Esophagus squamous epithelium (tissue), 5 donors: ENCODE measurements around the gene PRR5L. TPM values are rescaled to one million over a fixed set of nuclear protein-coding genes. Genes with fewer than 3 reads are reported as not detected.

Source experiments
- DNase-seq: peaks from one replicate; lab custom pipeline; 2025; lab: John Stamatoyannopoulos, UW
- H3K27ac ChIP-seq, 4 donors: fragments of 200-600 bp; sonication (generic); one replicate each; pipeline ENCODE4 v1.5.1; 2016 to 2019; ENCODE audit warnings: mild to moderate bottlenecking in 1 of 4
- H3K27me3 ChIP-seq, 4 donors: fragments of 200-600 bp; sonication (generic); 1 replicate in 3 of 4; 2 replicates in 1 of 4; pipeline versions ENCODE4 v1.5.1 to v1.6.0; 2017 to 2021; ENCODE audit warnings: antibody characterized with exemption in 1 of 4
- H3K36me3 ChIP-seq, 3 donors: fragments of 200-600 bp; sonication (generic); one replicate each; pipeline ENCODE4 v1.5.1; 2016 to 2019
- H3K4me1 ChIP-seq, 3 donors: fragments of 200-600 bp; sonication (generic); one replicate each; pipeline ENCODE4 v1.5.1; 2017 to 2019
- H3K4me3 ChIP-seq, 4 donors: fragments of 200-600 bp; sonication (generic); 1 replicate in 3 of 4; 2 replicates in 1 of 4; pipeline ENCODE4 v1.5.1; 2016 to 2019; ENCODE audit warnings: mild to moderate bottlenecking in 2 of 4, moderate library complexity in 1 of 4
- H3K9me3 ChIP-seq, 3 donors: fragments of 200-600 bp; sonication (generic); one replicate each; pipeline ENCODE4 v1.5.1; 2016 to 2019
- POLR2A ChIP-seq, 4 donors: fragments of 450-650 bp; IDR thresholded peaks; one replicate each; pipeline ENCODE4 v1.6.1; 2017; ENCODE audit warnings: antibody characterized with exemption in 4 of 4, mild to moderate bottlenecking in 4 of 4, moderate library complexity in 3 of 4
- WGBS, 2 donors: methylation state at CpG; one replicate each; pipeline ENCODE4 v1.1.5; 2018; 5-methylcytosine and 5-hydroxymethylcytosine counted together
- intact Hi-C: fragments of 100-400 bp; cut with DNase I; formaldehyde crosslinking; loops from one replicate; pipeline ENCODE4 v1.15.0; 2022
- total RNA-seq, 4 donors: library from RNA; depleted of rRNA; stranded (reverse); fragments of >200 nt; gene quantifications; one replicate each; pipeline ENCODE4 v1.1.0, GENCODE V29; 2016
- TF ChIP-seq, protein P1 (sequence below), 6 experiments: fragments of 450-650 bp in 4 of 6; fragments of 200-600 bp in 2 of 6; sonication (generic) in 2 of 6; IDR thresholded peaks; one replicate each; pipeline ENCODE4 v1.5.1; 2016 to 2019; ENCODE audit warnings: antibody characterized with exemption in 6 of 6, mild to moderate bottlenecking in 4 of 6, moderate library complexity in 4 of 6
- donor health status: DM: yes; HTN: yes; CAD: no.

The PRR5L gene
- total RNA-seq, 4 donors from 2014 or later: 1.4 to 5.7 (median 1.8) TPM

DNA sequence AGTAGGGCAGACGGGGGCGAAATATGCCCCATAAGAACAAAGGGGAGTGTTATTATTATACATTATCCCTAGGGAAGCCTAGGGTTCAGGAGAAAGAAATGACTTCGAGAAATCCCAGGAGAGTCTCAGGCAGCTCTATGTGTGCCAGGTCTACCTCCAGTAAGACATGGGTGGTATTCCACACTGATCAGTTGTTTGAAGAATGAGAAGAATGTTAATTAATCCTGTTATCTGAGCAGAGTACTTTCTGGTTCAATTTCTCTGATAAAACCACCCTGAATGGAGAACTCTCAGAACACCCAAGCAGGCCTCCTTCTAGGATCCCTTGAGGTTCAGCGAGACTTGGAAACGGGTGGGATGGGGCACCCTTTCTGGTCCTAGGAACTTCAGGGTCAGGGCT, 46.2 kb downstream of the PRR5L start:
- WGBS, 2 donors: 82 to 84% methylated on average over 4 to 5 of the region's 5 CpGs
- H3K36me3 ChIP-seq: no peaks in the 10 kb centered on the region
- no peaks in the 10 kb centered on the region for H3K9me3 ChIP-seq
- no peak overlapping the region for H3K4me3 ChIP-seq
- TF ChIP-seq, protein P1, sequence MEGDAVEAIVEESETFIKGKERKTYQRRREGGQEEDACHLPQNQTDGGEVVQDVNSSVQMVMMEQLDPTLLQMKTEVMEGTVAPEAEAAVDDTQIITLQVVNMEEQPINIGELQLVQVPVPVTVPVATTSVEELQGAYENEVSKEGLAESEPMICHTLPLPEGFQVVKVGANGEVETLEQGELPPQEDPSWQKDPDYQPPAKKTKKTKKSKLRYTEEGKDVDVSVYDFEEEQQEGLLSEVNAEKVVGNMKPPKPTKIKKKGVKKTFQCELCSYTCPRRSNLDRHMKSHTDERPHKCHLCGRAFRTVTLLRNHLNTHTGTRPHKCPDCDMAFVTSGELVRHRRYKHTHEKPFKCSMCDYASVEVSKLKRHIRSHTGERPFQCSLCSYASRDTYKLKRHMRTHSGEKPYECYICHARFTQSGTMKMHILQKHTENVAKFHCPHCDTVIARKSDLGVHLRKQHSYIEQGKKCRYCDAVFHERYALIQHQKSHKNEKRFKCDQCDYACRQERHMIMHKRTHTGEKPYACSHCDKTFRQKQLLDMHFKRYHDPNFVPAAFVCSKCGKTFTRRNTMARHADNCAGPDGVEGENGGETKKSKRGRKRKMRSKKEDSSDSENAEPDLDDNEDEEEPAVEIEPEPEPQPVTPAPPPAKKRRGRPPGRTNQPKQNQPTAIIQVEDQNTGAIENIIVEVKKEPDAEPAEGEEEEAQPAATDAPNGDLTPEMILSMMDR (IDR thresholded peaks at IDR 0.05): no peak
- TF ChIP-seq POLR2A (IDR thresholded peaks at IDR 0.05): no peak
- DNase-seq: no peak
- H3K27ac ChIP-seq: no peak overlapping the region
- H3K4me1 ChIP-seq: no peaks in the 10 kb centered on the region
- intact Hi-C loops: no loop called here
- peaks cover 0 to 16% (median 0%) of the 10 kb centered on the region in 4 donors for H3K27me3 ChIP-seq

DNA sequence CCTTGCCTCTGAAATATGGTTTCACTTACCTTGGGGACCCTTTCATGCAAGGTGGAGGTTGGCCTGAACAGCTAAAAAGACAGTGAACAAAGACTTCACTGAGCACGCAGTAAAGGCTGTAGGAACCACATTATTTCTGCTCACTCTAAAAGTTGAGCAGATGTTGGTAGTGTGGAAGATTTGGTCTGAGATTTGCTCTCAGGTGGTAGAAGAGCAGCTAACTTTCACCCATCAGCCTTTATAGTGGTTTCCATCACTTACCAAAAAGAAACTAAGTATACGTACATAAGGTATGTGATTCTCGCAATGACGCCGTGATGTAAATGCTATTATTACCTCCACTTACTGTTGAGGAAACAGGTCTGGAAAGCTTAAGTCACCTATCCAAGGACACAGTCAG, 47.3 kb downstream of the PRR5L start:
- Histone ChIP-seq H3K4me1 (no peaks in the 10 kb centered on the region), H3K27me3 (peaks cover 0 to 16% (median 0%) of the 10 kb centered on the region in 4 donors), H3K27ac (no peak overlapping the region), H3K9me3 (no peaks in the 10 kb centered on the region), H3K4me3 (no peak overlapping the region), H3K36me3 (no peaks in the 10 kb centered on the region)
- intact Hi-C loops: no loop called here
- TF ChIP-seq, protein P1 (IDR thresholded peaks at IDR 0.05): no peak
- TF ChIP-seq POLR2A (IDR thresholded peaks at IDR 0.05): no peak
- DNase-seq: no peak
- WGBS, 2 donors: 86 to 87% methylated on average over 5 of the region's 5 CpGs

DNA sequence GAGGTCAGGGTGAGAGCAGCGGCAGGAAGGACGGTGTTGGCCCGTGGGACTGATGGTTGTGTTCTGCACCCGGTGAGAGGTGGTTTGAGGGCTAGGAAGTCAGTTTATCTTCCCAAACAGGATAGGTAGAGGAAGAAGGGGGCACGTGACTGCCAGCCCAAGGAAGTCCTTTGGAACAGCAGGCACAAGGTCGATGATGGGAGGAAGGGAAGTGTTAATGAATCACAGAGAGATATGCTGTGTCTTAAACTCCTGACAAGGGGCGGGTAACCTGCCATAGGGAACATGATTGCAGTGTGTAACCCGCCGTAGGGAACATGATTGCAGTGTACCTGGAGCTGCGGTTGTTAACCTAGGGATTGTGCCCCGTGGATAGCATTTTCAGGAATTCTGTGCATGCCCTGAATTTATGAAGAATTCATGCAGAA, 49.0 kb downstream of the PRR5L start:
- 69 to 74% methylated on average over 11 of the region's 11 CpGs for WGBS, 2 donors
- Histone ChIP-seq H3K36me3 (no peaks in the 10 kb centered on the region), H3K4me1 (no peaks in the 10 kb centered on the region), H3K27me3 (peaks cover 0 to 16% (median 0%) of the 10 kb centered on the region in 4 donors), H3K27ac (no peak overlapping the region), H3K4me3 (no peak overlapping the region), H3K9me3 (no peaks in the 10 kb centered on the region)
- intact Hi-C loops: no loop called here
- TF ChIP-seq, protein P1 (IDR thresholded peaks at IDR 0.05): no peak
- TF ChIP-seq POLR2A (IDR thresholded peaks at IDR 0.05): no peak
- DNase-seq: no peak

DNA sequence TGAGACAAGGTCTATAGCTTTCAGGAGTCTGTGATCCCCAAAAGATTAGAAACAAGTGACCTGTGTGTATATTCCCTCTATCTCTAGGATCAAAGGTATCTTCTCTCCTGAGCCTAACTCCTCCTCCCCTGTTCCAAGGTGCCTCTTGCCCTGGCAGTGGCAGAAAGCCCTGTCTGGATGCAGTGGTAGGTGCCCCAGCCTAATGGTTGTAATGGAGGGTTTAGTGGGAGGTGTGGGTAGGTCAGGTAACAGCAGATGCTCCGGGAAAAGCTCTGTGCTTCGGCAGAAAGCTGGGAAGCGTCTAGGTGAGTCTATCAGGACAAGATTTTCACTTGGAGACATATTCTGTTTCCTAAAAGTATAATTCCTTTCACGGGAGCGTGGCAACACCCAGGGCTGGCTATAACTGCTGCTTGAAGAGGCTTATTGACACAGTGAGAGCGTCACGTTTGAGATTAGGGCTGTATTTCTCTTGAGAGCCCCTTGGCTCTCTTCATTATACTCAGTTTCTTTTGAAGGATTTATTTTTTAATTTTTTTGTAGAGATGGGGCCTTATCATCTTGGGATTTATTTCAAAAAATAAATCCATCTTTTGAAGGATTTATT, 49.5 kb downstream of the PRR5L start:
- no peak overlapping the region for H3K4me3 ChIP-seq
- H3K4me1 ChIP-seq: no peaks in the 10 kb centered on the region
- no peaks in the 10 kb centered on the region for H3K36me3 ChIP-seq
- no peaks in the 10 kb centered on the region for H3K9me3 ChIP-seq
- no peak overlapping the region for H3K27ac ChIP-seq
- intact Hi-C loops: no loop called here
- peaks cover 0 to 13% (median 0%) of the 10 kb centered on the region in 4 donors for H3K27me3 ChIP-seq
- WGBS, 2 donors: 73 to 83% methylated on average over 7 of the region's 7 CpGs
- TF ChIP-seq POLR2A (IDR thresholded peaks at IDR 0.05): no peak
- TF ChIP-seq, protein P1 (IDR thresholded peaks at IDR 0.05): no peak
- no peak for DNase-seq

DNA sequence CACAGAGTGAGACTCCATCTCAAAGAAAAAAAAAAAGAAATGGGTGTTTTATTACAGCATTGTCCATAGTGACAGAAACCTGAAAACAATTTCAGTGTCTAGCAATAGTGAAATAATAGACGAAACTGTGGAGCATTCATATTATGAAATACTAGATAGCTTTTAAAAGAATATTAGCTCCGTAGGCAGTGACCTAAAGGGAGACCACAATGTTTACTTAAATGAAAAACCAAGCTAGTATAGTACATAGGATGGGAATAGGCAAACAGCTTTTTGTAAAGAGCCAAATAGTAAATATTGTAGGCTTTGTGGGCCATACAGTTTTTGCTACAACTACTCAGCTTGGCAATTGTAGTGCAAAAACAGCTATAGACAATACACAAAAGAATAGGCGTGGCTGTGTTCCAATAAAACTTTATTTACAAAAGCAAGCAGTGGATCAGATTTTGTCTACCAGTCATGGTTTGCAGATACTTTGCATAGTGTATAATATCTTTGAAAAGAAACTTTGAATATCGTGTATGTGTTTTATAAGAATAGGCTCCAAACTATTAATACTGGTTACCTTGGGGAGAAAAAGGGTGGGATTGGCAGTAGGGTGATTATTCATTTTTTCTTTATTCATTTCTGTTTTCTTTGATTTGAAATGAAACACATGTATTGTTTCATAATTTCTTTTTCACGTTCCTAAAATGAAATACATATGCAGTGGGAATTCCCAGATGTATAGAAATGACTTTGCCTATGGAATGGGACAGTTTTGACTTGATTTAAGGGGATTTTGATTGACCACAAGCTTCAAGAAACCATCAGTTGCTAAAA, 50.7 kb downstream of the PRR5L start:
- no peaks in the 10 kb centered on the region for H3K9me3 ChIP-seq
- H3K27ac ChIP-seq: no peak overlapping the region
- intact Hi-C loops: no loop called here
- TF ChIP-seq, protein P1 (IDR thresholded peaks at IDR 0.05): no peak
- no peak for TF ChIP-seq POLR2A (IDR thresholded peaks at IDR 0.05)
- DNase-seq: no peak
- no peaks in the 10 kb centered on the region for H3K36me3 ChIP-seq
- peaks cover 0 to 1% (median 0%) of the 10 kb centered on the region in 4 donors for H3K27me3 ChIP-seq
- WGBS, 2 donors: 72 to 74% methylated on average over 5 of the region's 5 CpGs
- H3K4me1 ChIP-seq: no peaks in the 10 kb centered on the region
- H3K4me3 ChIP-seq: no peak overlapping the region
